ENCODE data around the gene DOCK1.

The DOCK1 gene

GRCh38 chr10:127386606-127387327 is 481.5 kb downstream of the DOCK1 start:
- no peak for DNase-seq (ENCODE audit: insufficient read length, low spot score)
- TF ChIP-seq POLR2A (IDR thresholded peaks at IDR 0.05; ENCODE audit: low read depth, low read length) = no peak
- TF ChIP-seq SPI1 (IDR thresholded peaks at IDR 0.05; ENCODE audit: low read depth, low read length) = no peak
- TF ChIP-seq POU2F2 (IDR thresholded peaks at IDR 0.05; ENCODE audit: low read depth, low read length) = no peak
- TF ChIP-seq POLR2AphosphoS5 (IDR thresholded peaks at IDR 0.05; ENCODE audit: low read depth, low read length) = no peak
- TF ChIP-seq TAF1 (IDR thresholded peaks at IDR 0.05; ENCODE audit: low read depth, low read length) = no peak
- TF ChIP-seq PAX5 (IDR thresholded peaks at IDR 0.05; ENCODE audit: insufficient read depth, low read length, severe bottlenecking) = no peak
- no peak for FAIRE-seq

GRCh38 chr10:127391875-127392274 is 486.6 kb downstream of the DOCK1 start:
- no peak for DNase-seq (ENCODE audit: insufficient read length, low spot score)
- no peak for FAIRE-seq
- TF ChIP-seq POLR2AphosphoS5 (IDR thresholded peaks at IDR 0.05; ENCODE audit: low read depth, low read length) = no peak

GRCh38 chr10:127392351-127393235 is 487.4 kb downstream of the DOCK1 start:
- FAIRE-seq (no peak), DNase-seq (ENCODE audit: insufficient read length, low spot score) (no peak)
- no peak for TF ChIP-seq TAF1 (IDR thresholded peaks at IDR 0.05; ENCODE audit: low read depth, low read length)
- TF ChIP-seq POLR2AphosphoS5 (IDR thresholded peaks at IDR 0.05; ENCODE audit: low read depth, low read length) = no peak
- TF ChIP-seq SPI1 (IDR thresholded peaks at IDR 0.05; ENCODE audit: low read depth, low read length) = no peak
- TF ChIP-seq POU2F2 (IDR thresholded peaks at IDR 0.05; ENCODE audit: low read depth, low read length) = no peak
- no peak for TF ChIP-seq PAX5 (IDR thresholded peaks at IDR 0.05; ENCODE audit: insufficient read depth, low read length, severe bottlenecking)
- no peak for TF ChIP-seq POLR2A (IDR thresholded peaks at IDR 0.05; ENCODE audit: low read depth, low read length)

GRCh38 chr10:127398140-127398970 is 493.1 kb downstream of the DOCK1 start:
- no peak for DNase-seq (ENCODE audit: insufficient read length, low spot score)
- FAIRE-seq = no peak
- TF ChIP-seq POU2F2 (IDR thresholded peaks at IDR 0.05; ENCODE audit: low read depth, low read length) (no peak), POLR2A (IDR thresholded peaks at IDR 0.05; ENCODE audit: low read depth, low read length) (no peak), TAF1 (IDR thresholded peaks at IDR 0.05; ENCODE audit: low read depth, low read length) (no peak), SPI1 (IDR thresholded peaks at IDR 0.05; ENCODE audit: low read depth, low read length) (no peak), POLR2AphosphoS5 (IDR thresholded peaks at IDR 0.05; ENCODE audit: low read depth, low read length) (no peak), PAX5 (IDR thresholded peaks at IDR 0.05; ENCODE audit: insufficient read depth, low read length, severe bottlenecking) (no peak)

- FAIRE-seq (no peak), DNase-seq (ENCODE audit: insufficient read length, low spot score) (no peak)
- TF ChIP-seq PAX5 (IDR thresholded peaks at IDR 0.05; ENCODE audit: insufficient read depth, low read length, severe bottlenecking) (no peak), POU2F2 (IDR thresholded peaks at IDR 0.05; ENCODE audit: low read depth, low read length) (no peak), TAF1 (IDR thresholded peaks at IDR 0.05; ENCODE audit: low read depth, low read length) (no peak)
Measured at GRCh38 chr10:127398971-127399365, 493.7 kb downstream of the DOCK1 start.

GRCh38 chr10:127399668-127400067 is 494.4 kb downstream of the DOCK1 start:
- FAIRE-seq (no peak), DNase-seq (ENCODE audit: insufficient read length, low spot score) (no peak)

GRCh38 chr10:127400216-127400615 is 495.0 kb downstream of the DOCK1 start:
- FAIRE-seq = no peak
- no peak for DNase-seq (ENCODE audit: insufficient read length, low spot score)
- TF ChIP-seq POLR2A (IDR thresholded peaks at IDR 0.05; ENCODE audit: low read depth, low read length) (no peak), TAF1 (IDR thresholded peaks at IDR 0.05; ENCODE audit: low read depth, low read length) (no peak), POLR2AphosphoS5 (IDR thresholded peaks at IDR 0.05; ENCODE audit: low read depth, low read length) (no peak), SPI1 (IDR thresholded peaks at IDR 0.05; ENCODE audit: low read depth, low read length) (no peak), POU2F2 (IDR thresholded peaks at IDR 0.05; ENCODE audit: low read depth, low read length) (no peak), PAX5 (IDR thresholded peaks at IDR 0.05; ENCODE audit: insufficient read depth, low read length, severe bottlenecking) (no peak)

More at GRCh38 chr10:127399668-127400067, 494.4 kb downstream of the DOCK1 start:
- no peak for TF ChIP-seq POLR2AphosphoS5 (IDR thresholded peaks at IDR 0.05; ENCODE audit: low read depth, low read length)
- no peak for TF ChIP-seq TAF1 (IDR thresholded peaks at IDR 0.05; ENCODE audit: low read depth, low read length)
- TF ChIP-seq POLR2A (IDR thresholded peaks at IDR 0.05; ENCODE audit: low read depth, low read length) = no peak
- TF ChIP-seq SPI1 (IDR thresholded peaks at IDR 0.05; ENCODE audit: low read depth, low read length) = no peak
- no peak for TF ChIP-seq POU2F2 (IDR thresholded peaks at IDR 0.05; ENCODE audit: low read depth, low read length)
- no peak for TF ChIP-seq PAX5 (IDR thresholded peaks at IDR 0.05; ENCODE audit: insufficient read depth, low read length, severe bottlenecking)

- no peak for FAIRE-seq
- no peak for DNase-seq (ENCODE audit: insufficient read length, low spot score)
- TF ChIP-seq POU2F2 (IDR thresholded peaks at IDR 0.05; ENCODE audit: low read depth, low read length) = no peak
- TF ChIP-seq SPI1 (IDR thresholded peaks at IDR 0.05; ENCODE audit: low read depth, low read length) = no peak
- no peak for TF ChIP-seq POLR2AphosphoS5 (IDR thresholded peaks at IDR 0.05; ENCODE audit: low read depth, low read length)
- no peak for TF ChIP-seq POLR2A (IDR thresholded peaks at IDR 0.05; ENCODE audit: low read depth, low read length)
- TF ChIP-seq TAF1 (IDR thresholded peaks at IDR 0.05; ENCODE audit: low read depth, low read length) = no peak
- TF ChIP-seq PAX5 (IDR thresholded peaks at IDR 0.05; ENCODE audit: insufficient read depth, low read length, severe bottlenecking) = no peak
Measured at GRCh38 chr10:127402596-127403409, 497.6 kb downstream of the DOCK1 start.

All from GM12891 (cell line).